Liver (tissue), 9 donors: ENCODE data around the gene GATA5. TPM values are rescaled to one million over a fixed set of nuclear protein-coding genes. Genes with fewer than 3 reads are reported as not detected.

Source experiments
- DNase-seq: peaks from one replicate; pipeline ENCODE4 v3.0.0-alpha.2; 2017; ENCODE audit warnings: low spot score
- H3K27ac ChIP-seq, 2 donors: one replicate each; pipeline ENCODE4 v1.7.0; 2013; ENCODE audit warnings: inconsistent platforms in 2 of 2, low read length in 2 of 2, control low read depth in 1 of 2, low read depth in 1 of 2, mild to moderate bottlenecking in 1 of 2
- H3K27me3 ChIP-seq, 4 donors: one replicate each; pipeline versions ENCODE4 v1.6.1 to v1.7.0; 2013; ENCODE audit warnings: low read length in 3 of 4, inconsistent platforms in 1 of 4, mild to moderate bottlenecking in 1 of 4, moderate library complexity in 1 of 4; ENCODE audit not compliant: control insufficient read depth in 4 of 4, insufficient read depth in 4 of 4
- H3K36me3 ChIP-seq, 4 donors: one replicate each; pipeline versions ENCODE4 v1.6.1 to v1.7.0; 2013; ENCODE audit warnings: low read length in 3 of 4, mild to moderate bottlenecking in 3 of 4, low read depth in 1 of 4, moderate library complexity in 1 of 4; ENCODE audit not compliant: control insufficient read depth in 4 of 4, insufficient read depth in 3 of 4
- H3K4me1 ChIP-seq, 4 donors: one replicate each; pipeline versions ENCODE4 v1.6.1 to v1.7.0; 2013; ENCODE audit warnings: low read length in 3 of 4, mild to moderate bottlenecking in 3 of 4, moderate library complexity in 1 of 4; ENCODE audit not compliant: control insufficient read depth in 4 of 4, insufficient read depth in 4 of 4
- H3K4me3 ChIP-seq, 3 donors: one replicate each; pipeline versions ENCODE4 v1.6.1 to v1.7.0; 2013; ENCODE audit warnings: low read length in 3 of 3, control low read depth in 1 of 3, low read depth in 1 of 3, mild to moderate bottlenecking in 1 of 3
- H3K9ac ChIP-seq, 2 donors: one replicate each; pipeline ENCODE4 v1.7.0; 2013; ENCODE audit warnings: low read length in 2 of 2, mild to moderate bottlenecking in 2 of 2, moderate library complexity in 2 of 2, control low read depth in 1 of 2, low read depth in 1 of 2
- H3K9me3 ChIP-seq, 4 donors: one replicate each; pipeline versions ENCODE4 v1.6.1 to v1.7.0; 2013; ENCODE audit warnings: low read length in 3 of 4; ENCODE audit not compliant: control insufficient read depth in 4 of 4
- ATF3 ChIP-seq: IDR thresholded peaks from 2 replicates; pipeline ENCODE4 v1.6.1; 2016; ENCODE audit warnings: antibody characterized with exemption
- CTCF ChIP-seq: fragments of 150-350 bp; IDR thresholded peaks from 2 replicates; pipeline ENCODE4 v1.5.1; 2017; ENCODE audit warnings: improper control_type of control experiment, low read depth, low read length; ENCODE audit not compliant: missing input control
- EGR1 ChIP-seq, 2 donors: IDR thresholded peaks; 2 replicates each; pipeline ENCODE4 v1.6.1; 2016 to 2018; ENCODE audit warnings: antibody characterized with exemption in 2 of 2, low read depth in 2 of 2
- FOXA1 ChIP-seq: IDR thresholded peaks from 2 replicates; pipeline ENCODE4 v1.6.1; 2016; ENCODE audit warnings: antibody characterized with exemption
- GABPA ChIP-seq, 2 donors: IDR thresholded peaks in 1 of 2; conservative IDR thresholded peaks in 1 of 2; 2 replicates each; pipeline ENCODE4 v1.6.1; 2016; ENCODE audit warnings: antibody characterized with exemption in 2 of 2, mild to moderate bottlenecking in 1 of 2, moderate library complexity in 1 of 2
- HNF4A ChIP-seq, 2 donors: conservative IDR thresholded peaks; 2 replicates each; pipeline ENCODE4 v1.6.1; 2016; ENCODE audit warnings: antibody characterized with exemption in 2 of 2, mild to moderate bottlenecking in 2 of 2
- HNF4G ChIP-seq: IDR thresholded peaks from 2 replicates; pipeline ENCODE4 v1.6.1; 2016; ENCODE audit warnings: antibody characterized with exemption
- JUND ChIP-seq, 2 donors: IDR thresholded peaks; 2 replicates each; pipeline ENCODE4 v1.6.1; 2016; ENCODE audit warnings: antibody characterized with exemption in 2 of 2
- MAX ChIP-seq: IDR thresholded peaks from 2 replicates; pipeline ENCODE4 v1.6.1; 2016; ENCODE audit warnings: antibody characterized with exemption
- RAD21 ChIP-seq, 2 donors: IDR thresholded peaks; 2 replicates each; pipeline ENCODE4 v1.6.1; 2016; ENCODE audit warnings: antibody characterized with exemption in 2 of 2, mild to moderate bottlenecking in 2 of 2
- REST ChIP-seq: IDR thresholded peaks from 2 replicates; pipeline ENCODE4 v1.6.1; 2016; ENCODE audit warnings: antibody characterized with exemption, mild to moderate bottlenecking
- RXRA ChIP-seq, 2 donors: IDR thresholded peaks; 2 replicates each; pipeline ENCODE4 v1.6.1; 2017 to 2018; ENCODE audit warnings: antibody characterized with exemption in 2 of 2, mild to moderate bottlenecking in 1 of 2
- SP1 ChIP-seq: IDR thresholded peaks from 2 replicates; pipeline ENCODE4 v1.6.1; 2018; ENCODE audit warnings: antibody characterized with exemption, mild to moderate bottlenecking
- TAF1 ChIP-seq: conservative IDR thresholded peaks from 2 replicates; pipeline ENCODE4 v1.6.1; 2016; ENCODE audit warnings: antibody characterized with exemption, mild to moderate bottlenecking
- YY1 ChIP-seq: IDR thresholded peaks from 2 replicates; pipeline ENCODE4 v1.6.1; 2016; ENCODE audit warnings: antibody characterized with exemption, mild to moderate bottlenecking
- WGBS: extraction: QIAGEN DNeasy Blood & Tissue Kit; methylation state at CpG from one replicate; pipeline ENCODE4 v1.1.7; 2013; 5-methylcytosine and 5-hydroxymethylcytosine counted together
- polyA plus RNA-seq, 2 donors: library from polyadenylated mRNA; stranded (reverse) in 1 of 2; unstranded in 1 of 2; fragments of 200-250 nt in 1 of 2; fragments of >200 nt in 1 of 2; fragmentation: Nextera tagmentation in 1 of 2; extraction: Ambion mirVana in 1 of 2; gene quantifications; one replicate each; pipeline versions ENCODE4 v1.2.1 to v1.2.3, GENCODE V29; 2013 to 2015
- total RNA-seq, 2 donors: library from RNA; depleted of rRNA; stranded (reverse); fragments of >200 nt; gene quantifications; one replicate each; pipeline ENCODE4 v1.2.3, GENCODE V29; 2014
- donor health status: healthy.
- donor health status: healthy.
- donor health status: healthy.
- donor health status: healthy.
- donor health status: healthy.

GATA5 gene
- total and polyA plus RNA-seq, 4 donors: 0.25 to 6.1 (median 0.34) TPM

GRCh38 chr20:62494980-62495748, 19.4 kb upstream of the GATA5 start:
- no peak for DNase-seq
- Histone ChIP-seq H3K4me1 (peaks cover 0 to 3% (median 0%) of the 10 kb centered on the region in 4 donors), H3K4me3 (no peak overlapping the region), H3K27ac (no peak overlapping the region), H3K36me3 (no peaks in the 10 kb centered on the region), H3K27me3 (peaks cover 0 to 3% (median 0%) of the 10 kb centered on the region in 4 donors), H3K9ac (no peak overlapping the region), H3K9me3 (no peaks in the 10 kb centered on the region)
- TF ChIP-seq EGR1 (IDR thresholded peaks at IDR 0.05; ENCODE audit: low read depth in 2 of 2) (no peak), YY1 (no peak), JUND (IDR thresholded peaks at IDR 0.05) (no peak), FOXA1 (no peak), SP1 (no peak), HNF4A (conservative IDR thresholded peaks at IDR 0.05) (no peak), RXRA (IDR thresholded peaks at IDR 0.05) (no peak), HNF4G (no peak), ATF3 (no peak), TAF1 (no peak), REST (no peak)
- WGBS: 81% methylated on average over 26 of the region's 26 CpGs

GRCh38 chr20:62494537-62494936, 18.7 kb upstream of the GATA5 start:
- peaks cover 0 to 3% (median 0%) of the 10 kb centered on the region in 4 donors for H3K4me1 ChIP-seq
- H3K9me3 ChIP-seq: no peaks in the 10 kb centered on the region
- TF ChIP-seq TAF1 (no peak), GABPA (IDR thresholded peaks at IDR 0.05 in 1 of 2, conservative IDR thresholded peaks at IDR 0.05 in 1 of 2) (no peak), HNF4G (no peak), SP1 (no peak), HNF4A (conservative IDR thresholded peaks at IDR 0.05) (no peak), CTCF (no peak), YY1 (no peak), RAD21 (IDR thresholded peaks at IDR 0.05) (no peak), REST (no peak), JUND (IDR thresholded peaks at IDR 0.05) (no peak), MAX (no peak), EGR1 (IDR thresholded peaks at IDR 0.05; ENCODE audit: low read depth in 2 of 2) (no peak)
- no peak overlapping the region for H3K4me3 ChIP-seq
- H3K27ac ChIP-seq: no peak overlapping the region
- no peak for DNase-seq
- no peaks in the 10 kb centered on the region for H3K36me3 ChIP-seq
- H3K27me3 ChIP-seq: peaks cover 0 to 3% (median 0%) of the 10 kb centered on the region in 4 donors
- H3K9ac ChIP-seq: no peak overlapping the region
- 52% methylated on average over 7 of the region's 7 CpGs for WGBS
